GM15510 (cell line): Measurements from ENCODE around the gene DHX16.

ENCODE experiments used
- POLR2A ChIP-seq: IDR thresholded peaks from 3 replicates; pipeline ENCODE4 v1.6.1; 2011; ENCODE audit warnings: borderline replicate concordance; ENCODE audit not compliant: insufficient read length; ENCODE audit errors: extremely low read depth

Gene DHX16

GRCh38 chr6:30672445-30673253, at the start of gene DHX16:
Gene DHX16 (minus strand): TSS chr6:30673006. CDS start chr6:30672841, 165 bp downstream.
- peak; percentile 74 for TF ChIP-seq POLR2A

GRCh38 chr6:30721198-30722024, 48.6 kb upstream of the DHX16 start:
- peak; percentile 58 for TF ChIP-seq POLR2A

- no peak for TF ChIP-seq POLR2A
Measured at GRCh38 chr6:30720738-30721197, 48.0 kb upstream of the DHX16 start.

- TF ChIP-seq POLR2A, result peak; percentile 93
Measured at GRCh38 chr6:30719791-30720737, 47.3 kb upstream of the DHX16 start, which contains the start of gene TUBB. Gene TUBB (plus strand): TSS chr6:30720352. CDS start chr6:30720507, 155 bp downstream.

- TF ChIP-seq POLR2A, result no peak
Measured at GRCh38 chr6:30719356-30719755, 46.5 kb upstream of the DHX16 start.

GRCh38 chr6:30717129-30717844, 44.5 kb upstream of the DHX16 start, which contains the start of gene MDC1:
Gene MDC1 (minus strand): TSS chr6:30717281. CDS start chr6:30715175, 2,106 bp downstream.
- peak; percentile 93 for TF ChIP-seq POLR2A

- no peak for TF ChIP-seq POLR2A
Measured at GRCh38 chr6:30716879-30717128, 44.0 kb upstream of the DHX16 start.

- no peak for TF ChIP-seq POLR2A
Measured at GRCh38 chr6:30714263-30714662, 41.5 kb upstream of the DHX16 start.

GRCh38 chr6:30712441-30712945, 39.7 kb upstream of the DHX16 start:
- no peak for TF ChIP-seq POLR2A

GRCh38 chr6:30711758-30712380, 39.1 kb upstream of the DHX16 start:
- TF ChIP-seq POLR2A, result no peak

GRCh38 chr6:30709101-30709868, 36.5 kb upstream of the DHX16 start:
- TF ChIP-seq POLR2A, result no peak

- TF ChIP-seq POLR2A, result no peak
Measured at GRCh38 chr6:30707281-30707850, 34.6 kb upstream of the DHX16 start.
